Measurements from ENCODE around the gene SYNPO2.

SYNPO2 gene

GRCh38 chr4:118987959-118988634, 99.4 kb downstream of the SYNPO2 start:
- Histone ChIP-seq H3K4me3 (ENCODE audit: insufficient read depth, low read length, poor library complexity, severe bottlenecking) (no peak overlapping the region), H3K4me2 (ENCODE audit: low read depth, low read length, poor library complexity, severe bottlenecking) (no peak overlapping the region), H3K9me2 (replicated peaks; ENCODE audit: insufficient read depth, low read length) (no peaks in the 10 kb centered on the region), H3K27me3 (ENCODE audit: low read length) (no peaks in the 10 kb centered on the region), H3K9me3 (ENCODE audit: insufficient read depth, low read length) (no peaks in the 10 kb centered on the region), H2AFZ (ENCODE audit: low read depth, low read length, severe bottlenecking) (no peak overlapping the region), H3F3A (ENCODE audit: insufficient read depth) (no peaks in the 10 kb centered on the region), H3K79me2 (ENCODE audit: insufficient read depth, low read length) (no peaks in the 10 kb centered on the region), H4K20me1 (ENCODE audit: low read depth, low read length) (no peaks in the 10 kb centered on the region), H3K36me3 (ENCODE audit: low read length) (no peaks in the 10 kb centered on the region), H3K9ac (ENCODE audit: low read length) (no peak overlapping the region), H3K27ac (ENCODE audit: low read depth, low read length) (no peak overlapping the region)
- TF ChIP-seq EZH2phosphoT487 (conservative IDR thresholded peaks at IDR 0.05; ENCODE audit: low read length) (no peak), CTCF (IDR thresholded peaks at IDR 0.05; ENCODE audit: insufficient read depth, low read length, poor library complexity, severe bottlenecking) (no peak)

DNA sequence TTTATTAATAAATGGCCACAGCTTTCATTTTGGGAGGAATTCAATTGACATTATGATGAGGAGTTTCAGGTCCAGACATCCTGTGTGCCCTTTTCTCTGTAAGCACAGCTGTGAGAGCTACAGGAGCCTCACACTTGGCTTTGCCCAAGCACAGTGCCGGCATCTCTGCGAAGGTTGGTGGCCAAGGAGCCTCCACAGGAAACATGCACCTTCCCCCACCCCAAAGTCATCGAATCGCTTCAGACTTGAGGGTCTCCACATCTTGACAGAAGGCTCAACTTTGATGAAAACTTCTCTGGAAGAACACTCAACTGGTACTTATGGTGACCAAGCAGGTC, 100.0 kb downstream of the SYNPO2 start:
- Histone ChIP-seq H3K27me3 (ENCODE audit: low read length) (no peaks in the 10 kb centered on the region), H2AFZ (ENCODE audit: low read depth, low read length, severe bottlenecking) (no peak overlapping the region), H3K4me2 (ENCODE audit: low read depth, low read length, poor library complexity, severe bottlenecking) (no peak overlapping the region), H3K9me2 (replicated peaks; ENCODE audit: insufficient read depth, low read length) (no peaks in the 10 kb centered on the region), H3K4me3 (ENCODE audit: insufficient read depth, low read length, poor library complexity, severe bottlenecking) (no peak overlapping the region), H4K20me1 (ENCODE audit: low read depth, low read length) (no peaks in the 10 kb centered on the region), H3F3A (ENCODE audit: insufficient read depth) (no peaks in the 10 kb centered on the region), H3K9me3 (ENCODE audit: insufficient read depth, low read length) (no peaks in the 10 kb centered on the region), H3K9ac (ENCODE audit: low read length) (no peak overlapping the region), H3K27ac (ENCODE audit: low read depth, low read length) (no peak overlapping the region), H3K79me2 (ENCODE audit: insufficient read depth, low read length) (no peaks in the 10 kb centered on the region), H3K36me3 (ENCODE audit: low read length) (no peaks in the 10 kb centered on the region)
- TF ChIP-seq CTCF (IDR thresholded peaks at IDR 0.05; ENCODE audit: insufficient read depth, low read length, poor library complexity, severe bottlenecking) (no peak), EZH2phosphoT487 (conservative IDR thresholded peaks at IDR 0.05; ENCODE audit: low read length) (no peak)

GRCh38 chr4:118989098-118990080, 100.7 kb downstream of the SYNPO2 start:
- TF ChIP-seq CTCF (IDR thresholded peaks at IDR 0.05; ENCODE audit: insufficient read depth, low read length, poor library complexity, severe bottlenecking), result no peak
- TF ChIP-seq EZH2phosphoT487 (conservative IDR thresholded peaks at IDR 0.05; ENCODE audit: low read length), result no peak
- Histone ChIP-seq H3K9me2 (replicated peaks; ENCODE audit: insufficient read depth, low read length) (no peaks in the 10 kb centered on the region), H3K4me3 (ENCODE audit: insufficient read depth, low read length, poor library complexity, severe bottlenecking) (no peak overlapping the region), H2AFZ (ENCODE audit: low read depth, low read length, severe bottlenecking) (no peak overlapping the region), H3K36me3 (ENCODE audit: low read length) (no peaks in the 10 kb centered on the region), H3K79me2 (ENCODE audit: insufficient read depth, low read length) (no peaks in the 10 kb centered on the region), H4K20me1 (ENCODE audit: low read depth, low read length) (no peaks in the 10 kb centered on the region), H3K27ac (ENCODE audit: low read depth, low read length) (no peak overlapping the region), H3K27me3 (ENCODE audit: low read length) (no peaks in the 10 kb centered on the region), H3K9me3 (ENCODE audit: insufficient read depth, low read length) (no peaks in the 10 kb centered on the region), H3K9ac (ENCODE audit: low read length) (no peak overlapping the region), H3K4me2 (ENCODE audit: low read depth, low read length, poor library complexity, severe bottlenecking) (no peak overlapping the region), H3F3A (ENCODE audit: insufficient read depth) (no peaks in the 10 kb centered on the region)
